GM12874 (cell line): ENCODE measurements around the gene MBD3L3.
"Not testable (repeated sequence)": the region's sequence is repeated elsewhere in the genome, so short reads cannot be mapped to it uniquely, and the experiment has no call there.

Source experiments
- CTCF ChIP-seq: IDR thresholded peaks from 2 replicates; pipeline ENCODE4 v1.5.1; 2011; ENCODE audit warnings: low read depth, mild to moderate bottlenecking, control low read depth, low read length, moderate library complexity; ENCODE audit not compliant: insufficient read depth

The MBD3L3 gene

GRCh38 chr19:7049021-7049420 lies 9.5 kb downstream of the MBD3L3 start, which contains the start of gene MBD3L2:
Gene MBD3L2, plus strand, starts transcription at chr19:7049321. Its CDS starts 53 bp downstream, at chr19:7049374.
- not testable (repeated sequence) for TF ChIP-seq CTCF

GRCh38 chr19:7040079-7040478 lies 18.4 kb downstream of the MBD3L3 start, which contains the start of gene MBD3L4:
Gene MBD3L4, minus strand, starts transcription at chr19:7040179. Its CDS starts 35 bp downstream, at chr19:7040144.
- not testable (repeated sequence) for TF ChIP-seq CTCF

GRCh38 chr19:7030278-7030677 lies 28.2 kb downstream of the MBD3L3 start, which contains the start of gene MBD3L5:
Gene MBD3L5, plus strand, starts transcription at chr19:7030578. Its CDS starts 34 bp downstream, at chr19:7030612.
- not testable (repeated sequence) for TF ChIP-seq CTCF

GRCh38 chr19:7021331-7021730 lies 37.1 kb downstream of the MBD3L3 start, which contains the start of gene MBD3L2B:
Gene MBD3L2B, minus strand, starts transcription at chr19:7021431. Its CDS starts 34 bp downstream, at chr19:7021397.
- TF ChIP-seq CTCF, result not testable (repeated sequence)

GRCh38 chr19:7018828-7019227 lies 39.6 kb downstream of the MBD3L3 start:
- TF ChIP-seq CTCF, result no peak

- no peak for TF ChIP-seq CTCF
Measured at GRCh38 chr19:7013678-7014077, 44.8 kb downstream of the MBD3L3 start.

GRCh38 chr19:7010722-7011593 lies 47.5 kb downstream of the MBD3L3 start:
- TF ChIP-seq CTCF, result no peak
